AG04450 (cell line): ENCODE results near the gene OR2G6. TPM values are rescaled to one million over a fixed set of nuclear protein-coding genes. Genes with fewer than 3 reads are reported as not detected.
"Not testable (repeated sequence)": the region's sequence is repeated elsewhere in the genome, so short reads cannot be mapped to it uniquely, and the experiment has no call there.

ENCODE experiments used
- CTCF ChIA-PET: fragments of 300-600, 350-600 bp; formaldehyde crosslinking; extraction: SDS; loops from one replicate; lab custom pipeline; 2022; ENCODE audit warnings: antibody characterized with exemption, inconsistent platforms; lab: Charles Lee
- POLR2A ChIA-PET: fragments of 350-600 bp; formaldehyde crosslinking; extraction: SDS; loops from one replicate; lab custom pipeline; 2021; ENCODE audit warnings: antibody characterized with exemption, inconsistent platforms; lab: Yijun Ruan, JAX
- DNase-seq: peaks from one replicate; pipeline ENCODE4 v3.0.0-alpha.2; 2011; ENCODE audit warnings: low read depth, low spot score
- H3K27ac ChIP-seq: one replicate; pipeline ENCODE4 v1.5.1; 2012; ENCODE audit warnings: low read depth, low read length, control low read depth
- H3K27me3 ChIP-seq: one replicate; pipeline ENCODE4 v1.6.0; 2012; ENCODE audit warnings: low read length; ENCODE audit not compliant: control insufficient read depth, insufficient read depth
- H3K4me3 ChIP-seq: 2 replicates; pipeline ENCODE4 v1.5.1; 2011; ENCODE audit warnings: mild to moderate bottlenecking, low read depth, low read length, control low read depth
- H3K9me3 ChIP-seq: 2 replicates; pipeline ENCODE4 v1.5.1; 2012; ENCODE audit warnings: low read length; ENCODE audit not compliant: control insufficient read depth, insufficient read depth
- CTCF ChIP-seq: IDR thresholded peaks from 2 replicates; pipeline ENCODE4 v1.5.1; 2011; ENCODE audit warnings: low read depth, low read length, control low read depth, inconsistent platforms
- polyA plus RNA-seq: library from polyadenylated mRNA; depleted of rRNA; stranded (reverse); fragments of >200 nt; gene quantifications from 2 replicates; pipeline ENCODE4 v1.2.3, GENCODE V29; 2011; rRNA removed

OR2G6 gene
- polyA plus RNA-seq, 1 experiment, result not detected

GRCh38 chr1:248574657-248575056 lies 66.8 kb downstream of the OR2G6 start, which contains the start of gene OR2T34:
Gene OR2T34 (minus strand): TSS chr1:248574757. CDS start chr1:248574757, 0 bp downstream.
- CTCF ChIA-PET, H3K27me3 ChIP-seq, H3K9me3 ChIP-seq, H3K27ac ChIP-seq, DNase-seq, POLR2A ChIA-PET, H3K4me3 ChIP-seq: not testable (repeated sequence)

DNA sequence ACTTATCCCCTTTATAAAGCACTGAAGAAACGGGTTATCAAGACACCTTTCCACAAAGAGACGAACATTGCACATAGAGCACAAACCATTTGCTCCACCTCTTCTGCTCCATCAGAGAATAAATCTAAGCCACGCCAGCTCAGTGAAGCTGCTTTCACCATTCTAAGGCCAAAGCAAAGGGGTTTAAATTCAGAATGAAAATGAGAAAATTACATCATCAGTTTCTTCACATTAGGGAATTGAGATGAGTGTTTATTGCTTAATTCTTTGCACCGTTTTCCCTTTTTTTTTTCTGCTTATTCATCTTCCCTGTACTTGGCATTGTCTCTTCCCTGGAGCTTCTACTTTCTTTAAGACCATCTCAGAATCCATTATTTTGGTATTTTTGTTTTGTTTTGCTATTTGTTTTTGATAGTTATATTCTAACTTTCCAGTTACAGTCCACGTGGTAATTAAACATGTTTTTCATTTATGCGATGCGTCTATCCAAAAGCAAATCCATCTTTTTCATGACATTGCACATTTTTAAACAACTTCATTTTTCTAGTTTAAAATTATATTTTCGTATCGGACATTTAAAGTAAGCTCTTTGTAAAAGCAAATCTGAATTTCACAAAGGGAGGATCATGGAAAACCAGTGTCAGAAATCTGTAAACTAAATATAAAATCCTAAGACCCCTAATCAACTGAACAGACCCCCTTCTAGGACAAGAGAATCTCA lies 68.5 kb downstream of the OR2G6 start:
- DNase-seq, result no peak
- Histone ChIP-seq H3K4me3 (no peak overlapping the region), H3K27ac (no peak overlapping the region), H3K27me3 (no peaks in the 10 kb centered on the region), H3K9me3 (no peaks in the 10 kb centered on the region)
- no peak for TF ChIP-seq CTCF
- ChIA-PET CTCF (no interaction called here), POLR2A (no interaction called here)

Other genes with a start within 250 kb of the OR2G6 start
- gene OR2T33, start 230.1 kb upstream of the OR2G6 start, polyA plus RNA-seq, result not detected in 2 replicates
- not detected in 2 replicates for gene OR2T12, start 204.6 kb upstream of the OR2G6 start, polyA plus RNA-seq
- not detected in 2 replicates for gene OR2M7, start 183.5 kb upstream of the OR2G6 start, polyA plus RNA-seq
- not detected in 2 replicates for gene OR14C36, start 159.3 kb upstream of the OR2G6 start, polyA plus RNA-seq
- not detected in 2 replicates for gene OR2T4, start 146.4 kb upstream of the OR2G6 start, polyA plus RNA-seq
- not detected in 2 replicates for gene OR2T6, start 132.3 kb upstream of the OR2G6 start, polyA plus RNA-seq
- gene OR2T1, start 105.0 kb upstream of the OR2G6 start, polyA plus RNA-seq, result not detected in 2 replicates
- not detected in 2 replicates for gene OR2T2, start 62.4 kb upstream of the OR2G6 start, polyA plus RNA-seq
- gene OR2T3, start 34.7 kb upstream of the OR2G6 start, polyA plus RNA-seq, result not detected in 2 replicates
- not detected in 2 replicates for gene OR2T5, start 19.5 kb upstream of the OR2G6 start, polyA plus RNA-seq
- gene OR2T29, start 54.7 kb downstream of the OR2G6 start, polyA plus RNA-seq, result not detected in 2 replicates
- gene OR2T34, start 66.7 kb downstream of the OR2G6 start, polyA plus RNA-seq, result not detected in 2 replicates
- gene OR2T10, start 89.6 kb downstream of the OR2G6 start, polyA plus RNA-seq, result not detected in 2 replicates
- not detected in 2 replicates for gene OR2T11, start 127.0 kb downstream of the OR2G6 start, polyA plus RNA-seq
- not detected in 2 replicates for gene OR2T35, start 137.2 kb downstream of the OR2G6 start, polyA plus RNA-seq
- not detected in 2 replicates for gene OR2T27, start 147.5 kb downstream of the OR2G6 start, polyA plus RNA-seq
- not detected in 2 replicates for gene OR14I1, start 194.7 kb downstream of the OR2G6 start, polyA plus RNA-seq
- not detected in 2 replicates for gene LYPD8, start 247.7 kb downstream of the OR2G6 start, polyA plus RNA-seq